ENCODE results near the gene CNTN4.

The CNTN4 gene

DNA sequence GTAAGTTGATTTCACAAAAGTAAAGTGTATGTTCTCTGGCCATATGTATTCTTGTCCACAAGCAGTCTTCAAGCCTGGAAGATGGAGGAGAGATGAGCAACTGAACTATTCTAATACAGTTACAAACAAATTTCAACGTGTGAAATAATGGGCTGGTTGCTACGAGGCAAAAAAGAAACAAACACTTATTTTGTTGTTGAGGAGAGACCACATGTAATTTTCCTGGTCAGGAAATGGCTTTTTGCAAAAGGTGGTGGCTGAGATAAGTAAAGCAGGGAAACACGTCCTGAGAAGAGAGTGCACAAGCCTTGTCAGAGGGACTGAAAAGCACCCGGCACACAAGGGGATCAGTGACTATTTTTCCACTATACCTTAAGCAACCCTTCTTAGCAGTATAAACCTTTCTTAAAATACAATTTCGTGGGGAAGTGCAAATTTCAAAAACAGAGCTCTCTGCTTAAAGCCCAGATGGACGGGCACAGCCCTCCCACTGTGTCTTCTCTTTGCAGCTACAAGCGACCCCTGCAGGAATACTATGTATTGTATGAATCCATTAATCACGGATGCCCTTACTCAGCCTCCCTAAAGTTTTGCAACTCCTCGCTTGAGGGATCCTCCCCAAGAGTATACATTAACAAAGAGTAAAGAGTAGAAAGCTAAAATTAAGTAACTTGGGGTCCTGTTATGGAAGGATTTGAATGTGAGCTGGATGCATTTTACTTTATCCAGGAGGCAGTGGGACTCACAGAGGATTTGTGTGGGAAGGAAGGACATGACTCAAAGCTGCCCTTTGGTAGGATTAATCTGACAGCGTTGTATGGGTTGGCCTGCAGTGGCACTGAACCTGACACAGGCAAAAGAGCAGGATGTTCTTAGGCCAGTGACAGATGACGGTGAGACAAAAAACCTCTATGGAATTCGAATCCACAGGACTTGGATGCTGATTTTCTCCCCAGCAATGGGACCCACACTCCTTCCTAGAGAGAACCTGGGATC, 757.8 kb downstream of the CNTN4 start:
- Histone ChIP-seq H4K20me1 (ENCODE audit: insufficient read depth, low read length) (no peaks in the 10 kb centered on the region), H3K79me2 (ENCODE audit: insufficient read depth, low read length) (no peaks in the 10 kb centered on the region), H2AFZ (ENCODE audit: low read depth, low read length) (no peak overlapping the region), H3K4me1 (ENCODE audit: insufficient read depth, low read length) (no peaks in the 10 kb centered on the region), H3K4me3 (ENCODE audit: low read depth in 1 of 2, low read length in 2 of 2) (no peak overlapping the region), H3K36me3 (ENCODE audit: insufficient read depth, low read length) (no peaks in the 10 kb centered on the region), H3K27ac (ENCODE audit: low read length) (no peak overlapping the region), H3K9me3 (ENCODE audit: insufficient read depth, low read length, severe bottlenecking) (no peaks in the 10 kb centered on the region), H3K9ac (ENCODE audit: low read depth, low read length) (no peak overlapping the region), H3K4me2 (ENCODE audit: insufficient read depth, low read length) (no peak overlapping the region), H3K27me3 (ENCODE audit: insufficient read depth, low read length, poor library complexity) (no peaks in the 10 kb centered on the region)
- no peak for TF ChIP-seq CTCF (IDR thresholded peaks at IDR 0.05; ENCODE audit: borderline replicate concordance, extremely low read depth, low read length, poor library complexity, severe bottlenecking)
- ATAC-seq (ENCODE audit: insufficient read depth, low read depth) (no peak), DNase-seq (no peak)

GRCh38 chr3:2860626-2861025, 762.0 kb downstream of the CNTN4 start:
- H3K79me2 ChIP-seq (ENCODE audit: insufficient read depth, low read length): no peaks in the 10 kb centered on the region
- H2AFZ ChIP-seq (ENCODE audit: low read depth, low read length): no peak overlapping the region
- H3K4me2 ChIP-seq (ENCODE audit: insufficient read depth, low read length): no peak overlapping the region
- H3K4me3 ChIP-seq (ENCODE audit: low read depth in 1 of 2, low read length in 2 of 2): no peak overlapping the region
- H3K9ac ChIP-seq (ENCODE audit: low read depth, low read length): no peak overlapping the region
- H3K9me3 ChIP-seq (ENCODE audit: insufficient read depth, low read length, severe bottlenecking): no peaks in the 10 kb centered on the region
- TF ChIP-seq CTCF (IDR thresholded peaks at IDR 0.05; ENCODE audit: borderline replicate concordance, extremely low read depth, low read length, poor library complexity, severe bottlenecking): no peak
- no peak for TF ChIP-seq EZH2 (IDR thresholded peaks at IDR 0.05; ENCODE audit: borderline replicate concordance, low read depth, low read length, severe bottlenecking)
- H4K20me1 ChIP-seq (ENCODE audit: insufficient read depth, low read length): no peaks in the 10 kb centered on the region
- H3K27ac ChIP-seq (ENCODE audit: low read length): no peak overlapping the region
- no peak for ATAC-seq (ENCODE audit: insufficient read depth, low read depth)
- no peaks in the 10 kb centered on the region for H3K4me1 ChIP-seq (ENCODE audit: insufficient read depth, low read length)
- H3K36me3 ChIP-seq (ENCODE audit: insufficient read depth, low read length): no peaks in the 10 kb centered on the region
- DNase-seq: no peak
- no peaks in the 10 kb centered on the region for H3K27me3 ChIP-seq (ENCODE audit: insufficient read depth, low read length, poor library complexity)

GRCh38 chr3:2861120-2861519, 762.5 kb downstream of the CNTN4 start:
- no peaks in the 10 kb centered on the region for H3K36me3 ChIP-seq (ENCODE audit: insufficient read depth, low read length)
- H3K4me2 ChIP-seq (ENCODE audit: insufficient read depth, low read length): no peak overlapping the region
- ATAC-seq (ENCODE audit: insufficient read depth, low read depth): no peak
- no peaks in the 10 kb centered on the region for H3K79me2 ChIP-seq (ENCODE audit: insufficient read depth, low read length)
- no peaks in the 10 kb centered on the region for H3K9me3 ChIP-seq (ENCODE audit: insufficient read depth, low read length, severe bottlenecking)
- no peak overlapping the region for H3K4me3 ChIP-seq (ENCODE audit: low read depth in 1 of 2, low read length in 2 of 2)
- H3K4me1 ChIP-seq (ENCODE audit: insufficient read depth, low read length): no peaks in the 10 kb centered on the region
- H2AFZ ChIP-seq (ENCODE audit: low read depth, low read length): no peak overlapping the region
- H3K9ac ChIP-seq (ENCODE audit: low read depth, low read length): no peak overlapping the region
- no peak for TF ChIP-seq EZH2 (IDR thresholded peaks at IDR 0.05; ENCODE audit: borderline replicate concordance, low read depth, low read length, severe bottlenecking)
- TF ChIP-seq CTCF (IDR thresholded peaks at IDR 0.05; ENCODE audit: borderline replicate concordance, extremely low read depth, low read length, poor library complexity, severe bottlenecking): no peak
- no peaks in the 10 kb centered on the region for H3K27me3 ChIP-seq (ENCODE audit: insufficient read depth, low read length, poor library complexity)
- DNase-seq: no peak
- no peaks in the 10 kb centered on the region for H4K20me1 ChIP-seq (ENCODE audit: insufficient read depth, low read length)
- no peak overlapping the region for H3K27ac ChIP-seq (ENCODE audit: low read length)

All from DND-41 (cell line).